Heart right ventricle (tissue), 16 donors: ENCODE measurements around the gene KSR1. TPM values are rescaled to one million over a fixed set of nuclear protein-coding genes. Genes with fewer than 3 reads are reported as not detected.

Experiments used
- ATAC-seq, 8 donors: fragments of 200-7000 bp; cut with Tn5 transposase; one replicate each; pipeline ENCODE4 v1.9.1; 2020; ENCODE audit warnings: mild to moderate bottlenecking in 8 of 8, moderate library complexity in 8 of 8, moderate number of reproducible peaks in 1 of 8
- DNase-seq, 2 donors: peaks; one replicate each; pipeline ENCODE4 v3.0.0-alpha.2; 2020
- H3K27ac ChIP-seq, 10 donors: fragments of 200-600 bp; sonication (generic) in 2 of 10; one replicate each; pipeline versions ENCODE4 v1.5.0 to v1.8.0; 2020 to 2022; ENCODE audit warnings: mild to moderate bottlenecking in 3 of 10
- H3K27me3 ChIP-seq, 7 donors: fragments of 200-600 bp; one replicate each; pipeline ENCODE4 v1.8.0; 2021 to 2022; ENCODE audit warnings: mild to moderate bottlenecking in 2 of 7
- H3K36me3 ChIP-seq, 9 donors: fragments of 200-600 bp; sonication (generic) in 1 of 9; one replicate each; pipeline versions ENCODE4 v1.5.0 to v1.8.0; 2020 to 2022; ENCODE audit warnings: mild to moderate bottlenecking in 2 of 9
- H3K4me1 ChIP-seq, 9 donors: fragments of 200-600 bp; sonication (generic) in 1 of 9; one replicate each; pipeline versions ENCODE4 v1.5.0 to v1.8.0; 2020 to 2022; ENCODE audit warnings: mild to moderate bottlenecking in 4 of 9
- H3K4me3 ChIP-seq, 10 donors: fragments of 200-600 bp; sonication (generic) in 2 of 10; one replicate each; pipeline versions ENCODE4 v1.5.0 to v1.8.0; 2020 to 2022; ENCODE audit warnings: mild to moderate bottlenecking in 7 of 10, moderate library complexity in 2 of 10
- H3K9me3 ChIP-seq, 11 donors: fragments of 200-600 bp in 10 of 11; sonication (generic) in 2 of 11; one replicate each; pipeline versions ENCODE4 v1.5.0 to v1.8.0; 2013 to 2022; ENCODE audit warnings: mild to moderate bottlenecking in 2 of 11, control low read depth in 1 of 11, moderate library complexity in 1 of 11
- WGBS, 2 donors: extraction: QIAGEN DNeasy Blood & Tissue Kit; methylation state at CpG; one replicate each; pipeline ENCODE4 v1.1.7; 2013; ENCODE audit warnings: inconsistent platforms in 1 of 2; 5-methylcytosine and 5-hydroxymethylcytosine counted together
- intact Hi-C, 10 donors: fragments of 100-400 bp; cut with DNase I; formaldehyde crosslinking; loops; one replicate each; pipeline versions ENCODE4 v1.11.1 to v1.14.2; 2022
- polyA plus RNA-seq, 2 donors: library from polyadenylated mRNA; stranded (reverse); fragments of 200-250 nt; gene quantifications; one replicate each; pipeline ENCODE4 v1.2.3, GENCODE V29; 2013
- total RNA-seq, 10 donors: library from RNA; stranded (reverse); fragmentation: NEBNext Ultra II Directional in 3 of 10; extraction: Animal tissue kit (Norgen Biotek cat#: 25700) in 3 of 10; gene quantifications; one replicate each; pipeline versions ENCODE4 v1.2.1 to v1.2.4, GENCODE V29; 2021 to 2023
- TF ChIP-seq, protein P1 (sequence below), 9 donors: fragments of 200-600 bp; sonication (generic) in 2 of 9; IDR thresholded peaks; one replicate each; pipeline versions ENCODE4 v1.5.0 to v1.8.0; 2021 to 2022; ENCODE audit warnings: antibody characterized with exemption in 9 of 9, mild to moderate bottlenecking in 5 of 9, moderate library complexity in 1 of 9
- donor health status: Arrhythmogenic right ventricular cardiomyopathy.
- donor health status: ischemic (EF 13 %, LVEDD 7.1; RV severe dilation, severe dysfunction).
- donor health status: healthy with polysubstance abuse.
- donor health status: DM: no; HTN: yes; CAD: no.
- donor health status: DM: no; HTN: no; CAD: no.
- donor health status: ischemic (EF 25% LVEDD 6.9; RV normal size, moderate dysfunction).
- donor health status: ischemic (EF 25% LVEDD 5.7; RV mildly dilated, moderate dysfunction).
- donor health status: healthy.
- donor health status: DM: yes; HTN: yes; CAD: no.
- donor health status: Ischemic cardiomyopathy.
- donor health status: ischemic (EF 35%, LVEDD 5.7; RV mildly dilated, moderate dysfunction).
- donor health status: nonischemic (EF 11% LVEDD 7.7; RV severe dilation, severe dysfunction).
- donor health status: DM: yes; HTN: yes; CAD: no.
- donor health status: PGD.
- donor health status: ischemic (EF 29% LVEDD 5.4; RV normal size, mild dysfunction).
- donor health status: nonischemic (EF 23%, LVEDD 6.1; RV moderate dilation, normal function).

KSR1 gene
- total and polyA plus RNA-seq, 12 donors, result 5.6 to 19.6 (median 8.6) TPM

GRCh38 chr17:27549251-27549893, 93.1 kb downstream of the KSR1 start:
- Histone ChIP-seq H3K4me3 (no peak overlapping the region), H3K4me1 (peaks cover 2 to 55% (median 13%) of the 10 kb centered on the region in 9 donors), H3K27me3 (no peaks in the 10 kb centered on the region), H3K36me3 (peaks cover 0 to 17% (median 0%) of the 10 kb centered on the region in 9 donors), H3K9me3 (no peaks in the 10 kb centered on the region), H3K27ac (no peak overlapping the region)
- intact Hi-C loops, result no loop called here
- ATAC-seq (peak in 4 of 8 donors; percentile 14 to 50 (median 34)), DNase-seq (peak in 1 of 2 donors; percentile 69)
- WGBS, 2 donors, result 73 to 85% methylated on average over 10 of the region's 10 CpGs
- TF ChIP-seq, protein P1, sequence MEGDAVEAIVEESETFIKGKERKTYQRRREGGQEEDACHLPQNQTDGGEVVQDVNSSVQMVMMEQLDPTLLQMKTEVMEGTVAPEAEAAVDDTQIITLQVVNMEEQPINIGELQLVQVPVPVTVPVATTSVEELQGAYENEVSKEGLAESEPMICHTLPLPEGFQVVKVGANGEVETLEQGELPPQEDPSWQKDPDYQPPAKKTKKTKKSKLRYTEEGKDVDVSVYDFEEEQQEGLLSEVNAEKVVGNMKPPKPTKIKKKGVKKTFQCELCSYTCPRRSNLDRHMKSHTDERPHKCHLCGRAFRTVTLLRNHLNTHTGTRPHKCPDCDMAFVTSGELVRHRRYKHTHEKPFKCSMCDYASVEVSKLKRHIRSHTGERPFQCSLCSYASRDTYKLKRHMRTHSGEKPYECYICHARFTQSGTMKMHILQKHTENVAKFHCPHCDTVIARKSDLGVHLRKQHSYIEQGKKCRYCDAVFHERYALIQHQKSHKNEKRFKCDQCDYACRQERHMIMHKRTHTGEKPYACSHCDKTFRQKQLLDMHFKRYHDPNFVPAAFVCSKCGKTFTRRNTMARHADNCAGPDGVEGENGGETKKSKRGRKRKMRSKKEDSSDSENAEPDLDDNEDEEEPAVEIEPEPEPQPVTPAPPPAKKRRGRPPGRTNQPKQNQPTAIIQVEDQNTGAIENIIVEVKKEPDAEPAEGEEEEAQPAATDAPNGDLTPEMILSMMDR (IDR thresholded peaks at IDR 0.05), result no peak

DNA sequence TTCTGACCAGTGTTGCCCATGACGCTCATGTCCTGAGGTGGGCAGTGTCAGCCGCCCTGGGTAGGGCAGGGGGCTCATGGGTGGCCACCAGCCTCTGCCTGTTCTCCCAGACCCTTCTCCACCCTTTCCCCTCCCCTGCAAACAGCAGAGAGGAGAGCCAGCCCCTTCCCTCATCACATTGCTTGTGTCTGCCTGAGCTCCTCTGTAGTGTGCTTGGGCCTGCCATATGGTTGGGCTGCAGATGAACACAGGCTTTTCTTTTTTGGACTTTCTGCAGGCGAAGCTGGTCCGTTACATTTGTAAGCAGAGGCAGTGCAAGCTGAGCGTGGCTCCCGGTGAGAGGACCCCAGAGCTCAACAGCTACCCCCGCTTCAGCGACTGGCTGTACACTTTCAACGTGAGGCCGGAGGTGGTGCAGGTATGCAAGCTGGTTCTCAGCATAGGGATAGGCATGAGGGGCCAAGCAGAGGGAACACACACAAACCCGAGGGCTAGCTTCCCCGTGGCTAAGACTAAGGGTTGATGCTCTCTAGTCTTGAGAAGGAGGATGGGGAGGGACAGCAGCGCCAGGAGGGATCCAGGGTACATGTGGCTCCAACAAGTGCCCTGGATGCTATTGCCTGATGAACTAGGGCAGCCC, 94.2 kb downstream of the KSR1 start:
- Histone ChIP-seq H3K4me1 (peaks cover 2 to 55% (median 18%) of the 10 kb centered on the region in 9 donors), H3K9me3 (no peaks in the 10 kb centered on the region), H3K27ac (no peak overlapping the region), H3K27me3 (no peaks in the 10 kb centered on the region), H3K4me3 (no peak overlapping the region), H3K36me3 (peaks cover 0 to 17% (median 0%) of the 10 kb centered on the region in 9 donors)
- intact Hi-C loops, result loop anchor here in 2 of 10 donors (5.0 to 10.0 kb wide), 3 partner anchors 37 to 96 kb away; partner anchors contain the start of gene KSR1 (in 1 of the 2)
- ATAC-seq, result no peak
- TF ChIP-seq, protein P1 (IDR thresholded peaks at IDR 0.05), result no peak
- 94 to 98% methylated on average over 13 of the region's 13 CpGs for WGBS, 2 donors
- no peak for DNase-seq

DNA sequence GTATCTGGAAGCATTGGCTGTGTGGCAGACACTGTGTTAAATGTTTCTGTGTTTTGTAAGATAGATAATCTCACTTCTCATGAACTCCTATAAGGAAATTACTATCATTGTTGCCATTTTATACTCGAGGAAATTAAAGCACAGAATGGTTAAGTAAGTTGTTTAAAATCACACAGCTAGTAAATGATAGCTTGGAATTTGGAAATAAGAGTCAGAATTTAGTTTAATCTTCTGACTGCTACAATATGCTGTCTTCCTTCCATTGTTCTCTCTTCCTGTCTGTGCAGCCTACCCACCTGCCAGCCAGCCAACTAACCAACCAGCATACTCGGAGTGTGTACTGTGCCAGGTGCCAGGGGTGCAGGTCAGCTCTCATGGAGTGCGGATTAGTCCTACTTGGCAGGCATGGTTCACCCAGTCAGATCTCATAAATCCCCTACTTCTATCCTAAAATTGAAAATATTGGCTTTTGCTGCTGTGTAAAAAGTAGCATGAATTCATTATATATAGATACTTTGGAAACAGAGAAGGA, 94.8 kb downstream of the KSR1 start:
- H3K4me1 ChIP-seq, result peaks cover 2 to 49% (median 18%) of the 10 kb centered on the region in 9 donors
- DNase-seq (no peak), ATAC-seq (no peak)
- intact Hi-C loops, result loop anchor here in 2 of 10 donors (5.0 to 10.0 kb wide), 3 partner anchors 36 to 96 kb away; partner anchors contain the start of gene KSR1 (in 1 of the 2)
- H3K27ac ChIP-seq, result no peak overlapping the region
- H3K4me3 ChIP-seq, result no peak overlapping the region
- no peaks in the 10 kb centered on the region for H3K27me3 ChIP-seq
- peaks cover 0 to 17% (median 0%) of the 10 kb centered on the region in 9 donors for H3K36me3 ChIP-seq
- TF ChIP-seq, protein P1 (IDR thresholded peaks at IDR 0.05), result no peak
- 68 to 75% methylated on average over 3 of the region's 3 CpGs for WGBS, 2 donors
- H3K9me3 ChIP-seq, result no peaks in the 10 kb centered on the region

DNA sequence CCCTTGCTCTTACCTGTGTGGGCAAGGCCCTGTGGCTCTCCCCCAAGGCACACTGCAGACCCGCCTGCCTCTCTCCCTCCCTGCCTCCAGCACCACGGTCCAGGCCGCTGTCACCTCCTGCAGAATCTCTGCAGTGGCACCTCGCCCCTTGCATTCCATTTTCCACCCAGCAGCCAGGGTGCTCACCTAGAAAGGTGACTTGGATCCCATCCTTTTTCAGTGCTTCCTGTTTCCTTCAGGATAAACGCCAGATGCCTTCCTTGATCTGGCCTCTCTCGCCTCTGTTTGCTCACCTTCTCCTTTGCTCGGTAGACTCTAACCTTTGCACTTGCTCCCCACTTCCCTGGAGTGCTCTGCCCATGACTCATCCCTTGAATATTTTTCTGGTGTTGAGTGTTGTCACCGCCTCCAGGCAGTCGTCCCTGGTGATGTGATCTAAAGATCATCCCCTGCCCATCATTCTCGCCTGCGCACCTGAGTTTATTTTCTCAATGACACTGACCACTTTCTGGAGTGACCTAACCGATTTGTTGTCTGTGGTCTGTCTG, 95.5 kb downstream of the KSR1 start:
- 87 to 89% methylated on average over 12 of the region's 12 CpGs for WGBS, 2 donors
- Histone ChIP-seq H3K36me3 (peaks cover 0 to 17% (median 0%) of the 10 kb centered on the region in 9 donors), H3K27me3 (no peaks in the 10 kb centered on the region), H3K4me3 (no peak overlapping the region), H3K27ac (no peak overlapping the region), H3K9me3 (no peaks in the 10 kb centered on the region), H3K4me1 (peaks cover 2 to 46% (median 18%) of the 10 kb centered on the region in 9 donors)
- TF ChIP-seq, protein P1 (IDR thresholded peaks at IDR 0.05), result no peak
- ATAC-seq (no peak), DNase-seq (no peak)
- intact Hi-C loops, result loop anchor here in 2 of 10 donors (5.0 to 10.0 kb wide), 3 partner anchors 36 to 97 kb away; partner anchors contain the start of gene KSR1 (in 1 of the 2)
